B cell (primary cell): Measurements from ENCODE around the gene DCAKD.

Experiments used
- CTCF ChIP-seq: fragments of 200-600 bp; IDR thresholded peaks from one replicate; pipeline ENCODE4 v1.8.0; 2022; ENCODE audit warnings: antibody characterized with exemption, mild to moderate bottlenecking
- EZH2 ChIP-seq: IDR thresholded peaks from 2 replicates; pipeline ENCODE4 v1.6.1; 2012; ENCODE audit warnings: borderline replicate concordance, low read depth, mild to moderate bottlenecking, moderate library complexity, low read length; ENCODE audit not compliant: insufficient read depth, poor library complexity, severe bottlenecking

- TF ChIP-seq CTCF (no peak), EZH2 (no peak)
Observed at GRCh38 chr17:44976206-44976605, 75.2 kb downstream of the DCAKD start.
